GM10248 (cell line): ENCODE results near the gene UXT.

Experiments used
- CTCF ChIA-PET: fragments of 300-600 bp; sonication (Branson Sonifier 250); formaldehyde crosslinking; extraction: SDS; loops from one replicate; lab custom pipeline; 2021; ENCODE audit warnings: antibody characterized with exemption; lab: Yijun Ruan, JAX
- POLR2A ChIA-PET: fragments of 350-650 bp; sonication (Branson Sonifier 250); formaldehyde crosslinking; extraction: SDS; loops from one replicate; lab custom pipeline; 2020; ENCODE audit warnings: antibody characterized with exemption; lab: Yijun Ruan, JAX
- DNase-seq: peaks from one replicate; pipeline ENCODE4 v3.0.0; 2012; ENCODE audit errors: extremely low spot score
- CTCF ChIP-seq: IDR thresholded peaks from 2 replicates; pipeline ENCODE4 v1.5.1; 2012; ENCODE audit warnings: mild to moderate bottlenecking, low read depth; ENCODE audit errors: extremely low read depth, missing control alignments, control extremely low read depth

The UXT gene

GRCh38 chrX:47658684-47659420 lies at the start of gene UXT:
UXT (minus strand) TSS chrX:47659180; CDS start chrX:47658927, 253 bp downstream.
- peak; percentile 85 for DNase-seq
- CTCF ChIA-PET, result no interaction called here
- no peak for TF ChIP-seq CTCF
- POLR2A ChIA-PET, result no interaction called here

- CTCF ChIA-PET, result no interaction called here
- no peak for TF ChIP-seq CTCF
- no peak for DNase-seq
- POLR2A ChIA-PET, result no interaction called here
These were observed 48.2 kb upstream of the UXT start for GRCh38 chrX:47707031-47707780.

- POLR2A ChIA-PET, result no interaction called here
- no peak for TF ChIP-seq CTCF
- DNase-seq, result no peak
- CTCF ChIA-PET, result no interaction called here
These were observed 47.6 kb upstream of the UXT start for GRCh38 chrX:47706575-47706974.

- no peak for DNase-seq
- CTCF ChIA-PET, result no interaction called here
- POLR2A ChIA-PET, result no interaction called here
- TF ChIP-seq CTCF, result no peak
These were observed 45.8 kb upstream of the UXT start for GRCh38 chrX:47704736-47705135.

GRCh38 chrX:47697181-47697580 lies 38.2 kb upstream of the UXT start:
- POLR2A ChIA-PET, result no interaction called here
- no peak for TF ChIP-seq CTCF
- CTCF ChIA-PET, result no interaction called here
- no peak for DNase-seq

- no peak for DNase-seq
- POLR2A ChIA-PET, result no interaction called here
- no peak for TF ChIP-seq CTCF
- CTCF ChIA-PET, result no interaction called here
These were observed 31.2 kb upstream of the UXT start for GRCh38 chrX:47690175-47690574.
